DND-41 (cell line): Measurements from ENCODE around the gene KLF9.

Source experiments
- ATAC-seq: fragments of 200-7000 bp; cut with Tn5 transposase; 3 replicates; pipeline ENCODE4 v1.9.1; 2021; ENCODE audit warnings: low read depth; ENCODE audit not compliant: insufficient read depth
- DNase-seq: peaks from one replicate; pipeline ENCODE4 v3.0.0-alpha.2; 2020
- H2AFZ ChIP-seq: 2 replicates; pipeline ENCODE4 v1.6.0; 2012; ENCODE audit warnings: low read depth, low read length
- H3K27ac ChIP-seq: 2 replicates; pipeline ENCODE4 v1.5.1; 2012; ENCODE audit warnings: low read length, inconsistent platforms
- H3K27me3 ChIP-seq: fragments of 200-600 bp; sonication (generic); 2 replicates; pipeline ENCODE4 v1.6.0; 2012; ENCODE audit warnings: low read length, mild to moderate bottlenecking, inconsistent platforms; ENCODE audit not compliant: insufficient read depth, poor library complexity
- H3K36me3 ChIP-seq: 2 replicates; pipeline ENCODE4 v1.5.1; 2012; ENCODE audit warnings: low read length, inconsistent platforms; ENCODE audit not compliant: insufficient read depth
- H3K4me1 ChIP-seq: 2 replicates; pipeline ENCODE4 v1.5.1; 2012; ENCODE audit warnings: mild to moderate bottlenecking, low read length; ENCODE audit not compliant: insufficient read depth
- H3K4me2 ChIP-seq: 2 replicates; pipeline ENCODE4 v1.6.0; 2012; ENCODE audit warnings: mild to moderate bottlenecking, moderate library complexity, low read length, inconsistent platforms; ENCODE audit not compliant: insufficient read depth
- H3K4me3 ChIP-seq, 2 experiments: fragments of 200-600 bp in 1 of 2; shearing (Covaris generic) in 1 of 2; 2 replicates each; pipeline ENCODE4 v1.5.1; 2012 to 2016; ENCODE audit warnings: inconsistent platforms in 2 of 2, low read length in 2 of 2, mild to moderate bottlenecking in 2 of 2, low read depth in 1 of 2, moderate library complexity in 1 of 2
- H3K79me2 ChIP-seq: 2 replicates; pipeline ENCODE4 v1.6.0; 2012; ENCODE audit warnings: low read length, inconsistent platforms; ENCODE audit not compliant: insufficient read depth
- H3K9ac ChIP-seq: 2 replicates; pipeline ENCODE4 v1.6.0; 2012; ENCODE audit warnings: low read depth, mild to moderate bottlenecking, inconsistent platforms, low read length, moderate library complexity
- H3K9me3 ChIP-seq: 2 replicates; pipeline ENCODE4 v1.5.1; 2012; ENCODE audit warnings: low read length, moderate library complexity, mild to moderate bottlenecking, inconsistent platforms; ENCODE audit not compliant: insufficient read depth, severe bottlenecking
- H4K20me1 ChIP-seq: 2 replicates; pipeline ENCODE4 v1.6.0; 2012; ENCODE audit warnings: low read length; ENCODE audit not compliant: insufficient read depth
- CTCF ChIP-seq: IDR thresholded peaks from 2 replicates; pipeline ENCODE4 v1.5.1; 2012; ENCODE audit warnings: borderline replicate concordance, low read length, moderate library complexity, mild to moderate bottlenecking; ENCODE audit not compliant: poor library complexity, severe bottlenecking; ENCODE audit errors: extremely low read depth
- EZH2 ChIP-seq: IDR thresholded peaks from 3 replicates; pipeline ENCODE4 v1.6.1; 2012; ENCODE audit warnings: borderline replicate concordance, low read depth, mild to moderate bottlenecking, moderate library complexity, low read length, inconsistent platforms; ENCODE audit not compliant: severe bottlenecking

The KLF9 gene

GRCh38 chr9:70413799-70414775 lies at the start of gene KLF9:
Gene KLF9, minus strand, starts transcription at chr9:70414657. Its CDS starts 1,294 bp downstream, at chr9:70413363.
- Histone ChIP-seq H3K27ac (no peak within 1 kb of the TSS), H3K4me2 (no peak within 1 kb of the TSS), H3K79me2 (no peaks in the 10 kb centered on the region), H4K20me1 (no peaks in the 10 kb centered on the region), H3K36me3 (no peaks in the 10 kb centered on the region), H3K9me3 (no peaks in the 10 kb centered on the region), H3K9ac (no peak within 1 kb of the TSS), H2AFZ (no peak within 1 kb of the TSS), H3K4me3 (no peak within 1 kb of the TSS), H3K4me1 (peaks cover 27% of the 10 kb centered on the region), H3K27me3 (no peaks in the 10 kb centered on the region)
- no peak for TF ChIP-seq EZH2
- no peak for ATAC-seq
- DNase-seq, result no peak

DNA sequence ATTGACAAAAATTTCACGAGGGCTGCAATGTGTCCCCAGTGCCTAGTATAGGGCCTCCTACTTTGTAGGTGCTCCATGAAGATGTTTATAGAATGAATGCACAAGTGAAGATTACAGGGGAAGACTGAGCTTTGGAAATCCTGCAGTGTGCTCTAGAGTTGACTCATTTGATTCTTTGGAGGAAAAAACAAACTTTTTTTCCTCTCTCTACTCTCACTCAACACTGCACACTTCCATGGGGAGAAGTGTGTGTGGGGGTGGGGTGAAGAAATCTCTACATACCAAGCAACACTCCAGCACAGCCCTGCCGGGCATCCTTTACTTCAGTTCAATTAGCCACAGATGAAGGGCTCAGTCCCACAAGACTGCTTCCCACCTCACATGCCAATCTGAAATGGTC lies 49.4 kb upstream of the KLF9 start:
- Histone ChIP-seq H3K27ac (no peak overlapping the region), H2AFZ (no peak overlapping the region), H3K79me2 (no peaks in the 10 kb centered on the region), H4K20me1 (no peaks in the 10 kb centered on the region), H3K4me1 (no peaks in the 10 kb centered on the region), H3K9ac (no peak overlapping the region), H3K27me3 (no peaks in the 10 kb centered on the region), H3K4me3 (no peak overlapping the region), H3K9me3 (no peaks in the 10 kb centered on the region), H3K36me3 (no peaks in the 10 kb centered on the region), H3K4me2 (no peak overlapping the region)
- TF ChIP-seq EZH2, result no peak
- no peak for TF ChIP-seq CTCF
- ATAC-seq, result no peak
- DNase-seq, result no peak

DNA sequence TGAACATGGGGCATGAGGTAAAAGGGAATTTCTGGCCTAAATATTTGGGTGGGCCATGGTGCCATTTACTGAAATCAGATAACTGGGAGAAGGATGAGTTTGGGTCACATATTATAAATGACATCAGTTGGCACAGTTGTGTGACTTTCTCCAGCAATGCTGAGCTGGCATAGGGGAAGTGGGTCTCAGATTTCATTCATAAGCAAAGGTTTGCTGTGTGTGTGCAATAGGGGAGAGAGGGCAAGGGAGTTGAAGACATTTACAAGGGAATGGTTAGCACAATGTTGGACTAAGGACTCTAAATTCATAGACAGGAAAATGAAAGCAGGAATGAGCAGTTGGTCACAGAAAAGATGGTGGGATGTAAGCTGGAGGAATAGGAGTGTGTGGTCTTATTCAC lies 47.8 kb upstream of the KLF9 start:
- TF ChIP-seq EZH2 (no peak), CTCF (no peak)
- no peak for ATAC-seq
- Histone ChIP-seq H2AFZ (no peak overlapping the region), H3K27ac (no peak overlapping the region), H3K36me3 (no peaks in the 10 kb centered on the region), H3K4me1 (no peaks in the 10 kb centered on the region), H3K4me3 (no peak overlapping the region), H3K9ac (no peak overlapping the region), H3K9me3 (no peaks in the 10 kb centered on the region), H3K4me2 (no peak overlapping the region), H3K27me3 (no peaks in the 10 kb centered on the region), H4K20me1 (no peaks in the 10 kb centered on the region), H3K79me2 (no peaks in the 10 kb centered on the region)
- no peak for DNase-seq

DNA sequence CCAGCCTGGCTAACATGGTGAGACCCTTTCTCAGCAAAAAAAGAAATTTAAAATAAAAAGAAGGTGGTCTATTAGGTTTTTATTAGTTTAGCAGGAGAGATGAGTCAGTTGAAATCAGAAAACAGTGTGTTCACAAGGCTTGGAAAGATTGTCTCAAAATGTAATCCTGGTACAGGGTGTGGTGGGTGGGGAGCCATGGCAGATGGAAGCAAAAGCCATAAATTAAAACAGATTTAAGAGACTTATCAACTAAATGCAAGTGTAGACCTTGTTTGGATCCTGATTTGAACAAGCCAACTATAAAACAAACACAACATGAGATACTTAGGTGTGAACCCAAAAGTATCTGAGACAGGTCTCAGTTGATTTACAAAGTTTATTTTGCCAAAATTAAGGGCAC lies 42.8 kb upstream of the KLF9 start:
- Histone ChIP-seq H3K36me3 (no peaks in the 10 kb centered on the region), H3K9me3 (no peaks in the 10 kb centered on the region), H3K27me3 (no peaks in the 10 kb centered on the region), H2AFZ (no peak overlapping the region), H3K27ac (no peak overlapping the region), H3K79me2 (no peaks in the 10 kb centered on the region), H4K20me1 (no peaks in the 10 kb centered on the region), H3K4me2 (no peak overlapping the region), H3K4me1 (no peaks in the 10 kb centered on the region), H3K4me3 (no peak overlapping the region), H3K9ac (no peak overlapping the region)
- no peak for DNase-seq
- TF ChIP-seq EZH2 (no peak), CTCF (no peak)
- no peak for ATAC-seq
